ENCODE results near the gene DNAJC25. TPM values are rescaled to one million over a fixed set of nuclear protein-coding genes. Genes with fewer than 3 reads are reported as not detected.

DNAJC25 gene
- total RNA-seq, 3 donors from 2014 or later, result 10.5 to 13.0 (median 11.7) TPM

- no peak for DNase-seq (ENCODE audit: low spot score in 2 of 2)
- Histone ChIP-seq H3K4me3 (no peak overlapping the region), H3K27ac (peak overlapping the region in 1 of 2 donors; percentile 72), H3K9me3 (no peaks in the 10 kb centered on the region), H3K4me1 (no peaks in the 10 kb centered on the region), H3K27me3 (no peaks in the 10 kb centered on the region), H3K36me3 (no peaks in the 10 kb centered on the region)
- intact Hi-C loops (cut with DNase I; ENCODE audit: low total_unique reads), result no loop called here
- TF ChIP-seq, protein P1, sequence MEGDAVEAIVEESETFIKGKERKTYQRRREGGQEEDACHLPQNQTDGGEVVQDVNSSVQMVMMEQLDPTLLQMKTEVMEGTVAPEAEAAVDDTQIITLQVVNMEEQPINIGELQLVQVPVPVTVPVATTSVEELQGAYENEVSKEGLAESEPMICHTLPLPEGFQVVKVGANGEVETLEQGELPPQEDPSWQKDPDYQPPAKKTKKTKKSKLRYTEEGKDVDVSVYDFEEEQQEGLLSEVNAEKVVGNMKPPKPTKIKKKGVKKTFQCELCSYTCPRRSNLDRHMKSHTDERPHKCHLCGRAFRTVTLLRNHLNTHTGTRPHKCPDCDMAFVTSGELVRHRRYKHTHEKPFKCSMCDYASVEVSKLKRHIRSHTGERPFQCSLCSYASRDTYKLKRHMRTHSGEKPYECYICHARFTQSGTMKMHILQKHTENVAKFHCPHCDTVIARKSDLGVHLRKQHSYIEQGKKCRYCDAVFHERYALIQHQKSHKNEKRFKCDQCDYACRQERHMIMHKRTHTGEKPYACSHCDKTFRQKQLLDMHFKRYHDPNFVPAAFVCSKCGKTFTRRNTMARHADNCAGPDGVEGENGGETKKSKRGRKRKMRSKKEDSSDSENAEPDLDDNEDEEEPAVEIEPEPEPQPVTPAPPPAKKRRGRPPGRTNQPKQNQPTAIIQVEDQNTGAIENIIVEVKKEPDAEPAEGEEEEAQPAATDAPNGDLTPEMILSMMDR (IDR thresholded peaks at IDR 0.05), result no peak
- TF ChIP-seq POLR2A (IDR thresholded peaks at IDR 0.05), result no peak
- TF ChIP-seq POLR2AphosphoS5 (IDR thresholded peaks at IDR 0.05), result no peak
Measured at GRCh38 chr9:111648066-111648465, 16.9 kb downstream of the DNAJC25 start.

- Histone ChIP-seq H3K9me3 (no peaks in the 10 kb centered on the region), H3K36me3 (peaks cover 5% of the 10 kb centered on the region), H3K27me3 (no peaks in the 10 kb centered on the region), H3K4me1 (no peaks in the 10 kb centered on the region), H3K4me3 (no peak overlapping the region), H3K27ac (no peak overlapping the region)
- intact Hi-C loops (cut with DNase I; ENCODE audit: low total_unique reads), result no loop called here
- TF ChIP-seq POLR2A (IDR thresholded peaks at IDR 0.05) (no peak), POLR2AphosphoS5 (IDR thresholded peaks at IDR 0.05) (no peak)
- TF ChIP-seq, protein P1 (IDR thresholded peaks at IDR 0.05), result no peak
- DNase-seq (ENCODE audit: low spot score in 2 of 2), result no peak
Measured at GRCh38 chr9:111649016-111649415, 17.9 kb downstream of the DNAJC25 start.

- no peaks in the 10 kb centered on the region for H3K4me1 ChIP-seq
- peaks cover 5% of the 10 kb centered on the region for H3K36me3 ChIP-seq
- no peaks in the 10 kb centered on the region for H3K9me3 ChIP-seq
- H3K4me3 ChIP-seq, result no peak overlapping the region
- TF ChIP-seq, protein P1 (IDR thresholded peaks at IDR 0.05), result no peak
- TF ChIP-seq POLR2AphosphoS5 (IDR thresholded peaks at IDR 0.05), result no peak
- no peak for TF ChIP-seq POLR2A (IDR thresholded peaks at IDR 0.05)
- no peaks in the 10 kb centered on the region for H3K27me3 ChIP-seq
- no peak overlapping the region for H3K27ac ChIP-seq
- no peak for DNase-seq (ENCODE audit: low spot score in 2 of 2)
- intact Hi-C loops (cut with DNase I; ENCODE audit: low total_unique reads), result no loop called here
Measured at GRCh38 chr9:111657051-111657450, 25.9 kb downstream of the DNAJC25 start.

GRCh38 chr9:111658943-111659342 lies 27.8 kb downstream of the DNAJC25 start:
- no peak overlapping the region for H3K4me3 ChIP-seq

GRCh38 chr9:111659691-111660090 lies 28.6 kb downstream of the DNAJC25 start:
- no peak for DNase-seq (ENCODE audit: low spot score in 2 of 2)
- TF ChIP-seq POLR2A (IDR thresholded peaks at IDR 0.05) (no peak), POLR2AphosphoS5 (IDR thresholded peaks at IDR 0.05) (no peak)
- TF ChIP-seq, protein P1 (IDR thresholded peaks at IDR 0.05), result no peak
- Histone ChIP-seq H3K36me3 (no peaks in the 10 kb centered on the region), H3K4me1 (no peaks in the 10 kb centered on the region), H3K4me3 (no peak overlapping the region), H3K27me3 (no peaks in the 10 kb centered on the region), H3K27ac (no peak overlapping the region), H3K9me3 (no peaks in the 10 kb centered on the region)
- intact Hi-C loops (cut with DNase I; ENCODE audit: low total_unique reads), result loop anchor here (5.0 kb wide), 1 partner anchor 378 kb away; no protein-coding TSS in a partner anchor

More at GRCh38 chr9:111658943-111659342, 27.8 kb downstream of the DNAJC25 start:
- no peaks in the 10 kb centered on the region for H3K4me1 ChIP-seq
- no peak for DNase-seq (ENCODE audit: low spot score in 2 of 2)
- intact Hi-C loops (cut with DNase I; ENCODE audit: low total_unique reads), result no loop called here
- no peaks in the 10 kb centered on the region for H3K36me3 ChIP-seq
- no peak overlapping the region for H3K27ac ChIP-seq
- no peaks in the 10 kb centered on the region for H3K27me3 ChIP-seq
- no peaks in the 10 kb centered on the region for H3K9me3 ChIP-seq
- TF ChIP-seq POLR2AphosphoS5 (IDR thresholded peaks at IDR 0.05), result no peak
- TF ChIP-seq POLR2A (IDR thresholded peaks at IDR 0.05), result no peak
- TF ChIP-seq, protein P1 (IDR thresholded peaks at IDR 0.05), result no peak
